ENCODE measurements around the gene ABCG1. TPM values are rescaled to one million over a fixed set of nuclear protein-coding genes. Genes with fewer than 3 reads are reported as not detected.
"Not testable (repeated sequence)": the region's sequence is repeated elsewhere in the genome, so short reads cannot be mapped to it uniquely, and the experiment has no call there.

ABCG1 gene
- polyA plus RNA-seq: 10 to 100 TPM in 2 of 3 donors, 1 to 10 TPM in 1; 3.4 to 11.2 (median 10.9) TPM

DNA sequence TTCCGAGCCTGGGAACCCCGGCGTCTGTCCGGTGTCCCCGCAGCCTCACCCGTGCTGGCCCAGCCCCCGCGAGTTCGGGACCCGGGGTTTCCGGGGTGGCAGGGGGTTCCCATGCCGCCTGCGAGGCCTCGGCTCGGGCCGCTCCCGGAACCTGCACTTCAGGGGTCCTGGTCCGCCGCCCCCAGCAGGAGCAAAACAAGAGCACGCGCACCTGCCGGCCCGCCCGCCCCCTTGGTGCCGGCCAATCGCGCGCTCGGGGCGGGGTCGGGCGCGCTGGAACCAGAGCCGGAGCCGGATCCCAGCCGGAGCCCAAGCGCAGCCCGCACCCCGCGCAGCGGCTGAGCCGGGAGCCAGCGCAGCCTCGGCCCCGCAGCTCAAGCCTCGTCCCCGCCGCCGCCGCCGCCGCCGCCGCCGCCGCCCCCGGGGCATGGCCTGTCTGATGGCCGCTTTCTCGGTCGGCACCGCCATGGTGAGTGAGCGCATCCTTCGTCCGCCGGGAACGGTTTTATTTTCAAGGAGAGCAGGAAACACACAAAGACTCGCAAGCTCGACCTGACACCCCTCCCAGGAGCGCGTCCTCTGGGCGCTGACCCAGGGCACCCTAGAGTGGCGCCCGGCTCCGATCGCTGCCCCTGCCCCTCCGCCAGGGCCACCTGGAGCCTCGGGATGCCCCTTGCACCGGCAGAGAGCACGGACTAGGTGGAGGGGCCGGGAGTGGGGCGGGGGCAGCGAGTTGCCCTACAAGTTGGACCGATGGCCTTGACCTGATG, at the start of gene ABCG1:
ABCG1 (plus strand) TSS at position 305 of the 770 bp plus-strand sequence; CDS start at position 428, 123 bp downstream.
- H3K27ac ChIP-seq (ENCODE audit: low read depth, low read length): no peak within 1 kb of the TSS
- 0 to 1% (median 0%) methylated on average over 74 to 83 of the region's 83 CpGs for WGBS, 3 donors

DNA sequence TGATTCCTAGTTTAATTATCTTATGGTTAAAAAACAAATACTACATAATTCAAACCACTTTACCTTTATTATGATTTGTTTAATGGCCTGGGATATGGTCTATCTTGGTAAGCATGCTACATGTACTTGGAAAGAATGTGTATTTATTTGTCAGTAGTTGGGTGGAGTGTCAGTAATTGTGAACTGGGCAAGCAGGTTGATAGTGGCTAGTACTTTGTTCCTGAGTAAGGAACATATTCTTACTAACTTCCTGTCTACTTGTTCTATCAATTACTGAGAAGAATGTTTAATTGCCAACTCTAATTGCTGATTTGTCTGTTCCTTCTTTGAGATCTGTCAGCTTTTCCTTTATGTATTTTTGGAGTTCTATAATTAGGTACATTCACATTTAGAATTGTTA, 49.2 kb upstream of the ABCG1 start:
- no peak overlapping the region for H3K27ac ChIP-seq (ENCODE audit: low read depth, low read length)

DNA sequence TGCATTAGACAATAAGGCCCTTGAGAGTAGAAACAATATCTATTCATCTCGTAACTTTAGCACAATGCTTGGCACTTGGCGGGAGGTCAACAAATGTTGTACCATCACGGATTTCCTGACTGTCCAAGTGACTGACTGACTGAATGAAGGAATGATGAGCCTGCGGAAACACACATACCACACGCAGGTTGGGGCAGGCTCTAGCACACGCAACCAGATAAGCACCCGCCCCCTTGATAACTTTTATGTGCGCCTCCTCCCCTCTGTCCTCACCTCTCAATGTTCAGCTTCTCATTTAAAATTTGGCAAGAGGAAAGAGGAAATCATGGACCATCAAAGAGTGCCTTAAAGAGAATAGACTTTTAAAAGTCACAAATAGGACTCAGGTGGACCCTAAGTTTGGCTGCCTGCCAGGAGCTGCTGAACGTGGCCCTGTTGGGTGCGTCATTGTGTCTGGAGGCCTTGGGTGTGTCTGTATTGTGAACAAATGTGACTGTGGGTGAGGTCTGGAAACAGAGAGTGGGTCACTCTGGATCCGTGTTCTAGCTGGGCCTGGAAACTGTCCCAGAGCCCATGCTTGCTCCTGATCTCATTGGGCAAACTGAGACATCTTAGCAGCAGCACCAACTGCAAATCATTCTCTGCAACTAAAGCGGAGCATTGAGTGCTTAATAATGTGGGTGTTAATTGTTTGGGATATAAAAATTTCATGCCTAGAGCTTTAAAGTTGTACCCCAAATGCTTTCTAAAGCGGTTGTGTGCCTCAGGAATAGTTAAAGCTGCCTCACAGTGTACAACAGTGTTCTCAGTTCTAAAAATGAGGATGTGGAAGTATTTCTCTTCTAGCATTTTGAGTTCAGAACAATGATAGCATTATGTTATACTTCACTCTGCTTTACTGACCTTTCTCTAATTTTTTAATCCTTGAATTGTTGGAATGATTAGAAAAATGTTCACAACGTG, 47.6 kb upstream of the ABCG1 start:
- 66 to 77% (median 76%) methylated on average over 14 of the region's 14 CpGs for WGBS, 3 donors
- no peak overlapping the region for H3K27ac ChIP-seq (ENCODE audit: low read depth, low read length)

DNA sequence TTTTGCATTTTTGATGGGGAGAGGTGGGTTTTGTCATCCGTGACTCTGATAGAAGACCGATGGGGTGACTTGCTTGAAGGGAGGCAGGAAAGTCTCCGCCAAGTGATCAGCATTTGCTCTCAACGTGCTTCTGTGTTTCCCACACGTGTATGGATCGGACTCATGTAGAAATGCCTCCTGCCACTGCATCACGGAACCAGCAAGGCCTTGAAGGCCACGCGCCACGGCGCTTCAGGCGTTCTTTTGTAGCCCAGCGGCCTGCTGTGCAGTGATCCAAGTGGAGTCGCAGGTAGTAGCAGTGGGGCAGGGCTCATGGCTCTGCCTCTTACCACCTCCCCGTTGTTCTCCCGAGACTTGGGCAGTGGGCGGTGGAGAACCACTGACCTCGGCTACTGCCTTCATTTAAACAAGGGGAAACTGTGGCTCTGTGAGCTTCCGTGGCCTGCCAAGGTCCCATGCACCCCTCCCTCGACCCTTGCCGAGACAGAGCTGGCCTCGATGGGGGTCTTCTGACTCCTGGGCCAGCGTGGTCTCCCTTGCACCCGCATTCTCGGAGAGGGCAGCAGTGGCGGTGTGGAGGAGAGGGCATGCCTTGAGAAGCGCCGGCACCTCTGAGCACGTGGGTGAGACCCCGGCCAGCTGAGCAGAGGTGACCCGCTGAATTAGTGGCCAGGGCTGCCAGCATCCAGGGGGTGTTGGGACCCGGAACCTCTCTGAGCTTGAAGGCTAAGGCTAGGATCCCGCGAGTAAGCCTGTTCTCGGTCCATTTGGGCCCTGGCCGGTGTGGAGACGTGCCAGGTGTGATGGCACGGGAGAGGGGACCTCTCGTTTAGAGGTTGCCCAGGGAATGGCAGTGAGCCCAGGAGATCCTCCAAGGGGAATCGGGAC, 46.1 kb upstream of the ABCG1 start:
- no peak overlapping the region for H3K27ac ChIP-seq (ENCODE audit: low read depth, low read length)
- 89 to 92% (median 91%) methylated on average over 40 of the region's 40 CpGs for WGBS, 3 donors

DNA sequence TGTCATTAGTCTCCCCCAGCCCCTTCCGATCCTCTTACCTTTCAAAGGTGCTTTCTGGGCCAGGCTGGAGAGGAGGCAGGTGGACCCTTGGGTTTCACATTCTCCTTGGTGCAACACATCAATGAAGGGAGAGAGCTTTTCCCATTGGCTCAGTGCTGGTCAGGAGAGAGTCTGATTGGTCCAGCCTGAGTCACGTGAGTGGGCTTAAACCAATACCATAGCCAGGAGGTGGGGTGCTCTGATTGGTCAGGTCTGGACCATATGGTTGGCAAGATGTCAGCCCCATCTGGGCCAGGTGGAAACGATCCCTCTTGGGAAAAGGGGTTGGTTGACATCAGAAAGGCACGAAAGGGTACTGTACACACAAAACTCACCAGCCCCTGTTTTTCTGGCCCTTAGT, 44.8 kb upstream of the ABCG1 start:
- H3K27ac ChIP-seq (ENCODE audit: low read depth, low read length): no peak overlapping the region
- 77 to 90% (median 89%) methylated on average over 4 of the region's 4 CpGs for WGBS, 3 donors

DNA sequence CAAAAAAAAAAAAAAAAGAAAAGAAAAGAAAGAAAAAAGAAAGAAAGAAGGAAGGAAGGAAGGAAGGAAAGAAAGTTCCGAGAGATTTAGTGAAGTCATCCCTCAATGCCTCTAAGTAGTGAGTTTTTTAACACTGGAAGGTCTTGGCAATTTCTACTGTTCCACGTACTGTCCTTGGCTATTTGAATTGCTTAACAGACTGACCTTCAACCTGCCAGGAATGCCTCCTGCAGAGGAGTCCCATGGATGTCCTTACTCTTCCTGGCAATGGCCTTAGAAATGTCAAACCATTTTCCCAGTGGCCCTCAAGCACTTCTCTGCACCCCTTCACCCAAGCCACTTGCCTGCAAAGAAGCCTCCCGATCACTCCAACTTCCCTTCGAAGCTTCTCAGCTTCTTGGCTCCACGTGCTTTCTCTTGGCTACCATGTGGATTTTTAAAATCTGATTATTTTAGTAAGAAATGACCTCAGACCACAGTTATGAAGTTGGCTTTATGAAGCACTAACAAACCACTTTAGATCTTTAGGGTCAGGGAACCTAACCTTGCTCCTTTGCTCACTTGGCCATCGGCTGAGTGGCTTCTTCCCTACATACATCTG, 43.7 kb upstream of the ABCG1 start:
- no peak overlapping the region for H3K27ac ChIP-seq (ENCODE audit: low read depth, low read length)
- WGBS, 3 donors: 64 to 78% (median 73%) methylated on average over 6 of the region's 6 CpGs

DNA sequence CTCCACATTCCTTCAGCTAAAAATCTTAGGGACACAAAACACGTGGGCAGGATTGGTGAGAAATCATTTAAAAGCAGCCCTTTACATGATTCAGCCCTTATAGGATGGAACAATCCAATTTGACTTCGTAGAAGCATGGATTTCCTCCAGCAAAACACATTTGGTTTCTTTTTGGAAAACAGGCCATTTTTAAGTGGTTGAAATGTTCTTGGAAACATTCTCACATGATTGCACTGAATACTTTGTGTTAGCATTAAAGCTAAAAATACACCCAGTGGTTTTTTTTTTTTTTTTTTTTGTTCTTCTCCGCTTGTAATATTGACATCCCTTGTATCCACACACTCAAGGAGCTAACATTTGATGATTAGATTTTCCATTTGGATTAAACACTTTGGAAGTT, 42.1 kb upstream of the ABCG1 start:
- H3K27ac ChIP-seq (ENCODE audit: low read depth, low read length): no peak overlapping the region
- 50 to 56% (median 55%) methylated on average over 3 of the region's 3 CpGs for WGBS, 3 donors

DNA sequence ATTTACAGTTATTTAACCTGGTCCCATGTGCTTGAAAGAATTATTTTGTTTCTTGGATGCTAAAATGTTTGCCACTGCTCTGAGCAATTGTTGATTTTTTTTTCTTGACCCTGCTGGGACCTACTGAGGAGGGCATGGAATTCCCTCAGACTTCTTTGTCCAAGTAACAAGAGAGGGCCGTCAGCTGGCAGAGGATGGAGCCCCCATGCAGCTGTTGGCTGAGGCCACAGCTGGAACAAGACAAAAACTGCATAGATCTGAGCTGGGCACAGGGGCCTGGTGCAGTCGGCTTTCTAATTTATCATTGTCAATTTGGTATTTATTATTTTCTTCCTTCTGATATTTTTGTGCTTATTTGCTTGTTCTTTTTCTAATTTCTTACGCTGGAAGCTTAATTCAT, 39.6 kb upstream of the ABCG1 start:
- WGBS, 3 donors: 65 to 81% (median 72%) methylated on average over 3 of the region's 3 CpGs
- H3K27ac ChIP-seq (ENCODE audit: low read depth, low read length): no peak overlapping the region

DNA sequence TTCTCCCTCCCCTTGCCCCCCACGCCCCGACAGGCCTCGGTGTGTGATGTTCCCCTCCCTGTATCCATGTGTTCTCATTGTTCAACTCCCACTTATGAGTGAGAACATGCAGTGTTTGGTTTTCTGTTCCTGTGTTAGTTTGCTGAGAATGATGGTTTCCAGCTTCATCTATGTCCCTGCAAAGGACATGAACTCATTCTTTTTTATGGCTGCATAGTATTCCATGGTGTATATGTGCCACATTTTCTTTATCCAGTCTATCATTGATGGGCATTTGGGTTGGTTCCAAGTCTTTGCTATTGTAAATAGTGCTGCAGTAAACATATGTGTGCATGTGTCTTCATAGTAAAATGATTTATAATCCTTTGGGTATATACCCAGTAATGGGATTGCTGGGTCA, 38.9 kb upstream of the ABCG1 start:
- H3K27ac ChIP-seq (ENCODE audit: low read depth, low read length): not testable (repeated sequence)
- WGBS, 3 donors: 85 to 92% (median 85%) methylated on average over 3 of the region's 3 CpGs

DNA sequence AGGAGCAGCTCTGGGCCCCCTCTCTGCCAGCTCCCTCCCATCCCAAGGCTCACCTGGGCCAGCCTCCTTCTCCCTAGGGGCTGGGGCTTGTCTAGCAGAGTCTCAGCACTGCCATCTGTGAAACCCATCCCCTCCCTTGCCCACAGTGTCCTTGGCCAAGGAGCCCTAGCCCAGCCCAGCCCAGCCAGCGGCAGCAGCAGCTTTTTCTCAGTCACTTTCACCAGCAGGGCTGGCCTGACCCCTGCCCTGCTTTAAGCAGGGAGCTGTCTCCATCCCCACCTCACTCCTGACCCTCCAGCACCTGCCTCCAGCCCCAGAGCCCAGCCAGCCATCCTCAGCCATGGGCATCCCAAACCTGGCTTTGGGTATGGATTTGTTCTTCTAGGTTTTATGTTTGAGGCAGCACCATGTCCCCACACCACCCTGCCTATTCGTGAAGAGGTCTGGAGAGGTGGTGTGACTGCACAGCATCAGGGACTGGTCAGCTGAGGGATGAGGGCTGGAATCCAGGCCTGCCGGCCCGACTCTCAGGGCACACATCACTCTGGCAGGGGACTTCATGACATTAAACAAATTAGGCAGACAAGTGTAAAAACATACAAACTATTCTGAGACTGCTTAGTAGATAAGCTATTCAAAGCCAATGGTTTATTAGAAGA, 36.1 kb upstream of the ABCG1 start:
- no peak overlapping the region for H3K27ac ChIP-seq (ENCODE audit: low read depth, low read length)
- WGBS, 3 donors: 62 to 78% (median 77%) methylated on average over 4 of the region's 4 CpGs

DNA sequence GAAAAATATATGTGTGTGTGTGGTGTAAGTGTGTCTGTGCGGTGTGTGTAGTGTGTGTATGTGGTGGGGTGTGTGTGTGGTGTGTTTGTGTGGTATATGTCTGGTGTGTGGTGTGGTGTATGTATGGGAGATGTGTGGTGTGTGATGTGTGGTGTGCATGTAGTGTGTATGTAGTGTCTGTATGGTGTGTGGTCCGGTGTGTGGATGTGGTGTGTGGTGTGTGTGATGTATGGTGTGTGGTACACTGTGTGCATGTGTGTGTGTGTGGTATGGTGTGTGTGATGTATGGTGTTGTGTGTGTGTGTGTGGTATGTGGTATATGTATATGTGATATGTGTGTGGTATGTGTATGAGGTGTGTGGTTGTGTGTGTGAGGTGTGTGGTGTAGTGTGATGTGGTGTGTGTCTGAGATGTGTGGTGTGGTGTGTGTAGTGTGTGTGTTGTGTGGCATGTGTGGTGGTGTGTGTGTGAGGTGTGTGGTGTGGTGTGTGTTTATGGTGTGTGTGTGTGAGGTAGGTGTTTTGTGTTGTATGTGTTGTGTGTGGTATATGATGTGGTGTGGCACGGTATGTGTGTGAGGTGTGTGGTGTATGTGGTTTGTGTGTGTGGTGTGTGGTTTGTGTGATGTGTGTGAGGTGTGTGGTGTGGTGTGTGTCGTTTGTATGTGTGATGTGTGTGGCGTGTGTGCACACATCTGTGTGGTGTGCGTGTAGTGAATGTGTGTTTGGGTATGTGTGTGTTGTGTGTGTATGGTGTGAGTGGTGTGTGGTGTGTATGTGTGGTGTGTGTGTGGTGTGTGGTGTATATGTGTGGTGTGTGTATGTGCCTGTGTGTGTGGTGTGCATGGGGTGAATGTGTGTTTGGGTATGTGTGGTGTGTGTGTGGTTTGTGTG, 35.3 kb upstream of the ABCG1 start:
- 94 to 97% (median 96%) methylated on average over 6 of the region's 6 CpGs for WGBS, 3 donors
- H3K27ac ChIP-seq (ENCODE audit: low read depth, low read length): no peak overlapping the region

DNA sequence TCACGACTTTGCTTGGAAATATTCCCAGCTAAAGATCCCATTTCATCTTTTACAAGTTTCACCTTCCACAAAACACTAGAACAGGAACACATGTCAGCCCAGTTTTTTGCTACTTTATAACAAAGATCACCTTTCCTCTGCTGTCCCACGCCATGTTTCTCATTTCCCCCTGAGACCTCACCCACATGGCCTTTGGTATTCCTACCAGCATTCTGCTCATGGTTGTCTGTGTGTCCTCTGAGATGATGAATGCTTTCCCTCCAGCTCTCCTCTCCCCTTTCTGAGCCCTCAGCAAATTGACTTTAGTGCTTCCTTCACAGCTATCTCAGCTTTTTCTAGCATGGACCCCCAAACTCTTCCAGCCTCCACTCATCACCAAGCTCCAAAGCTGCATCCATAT, 32.3 kb upstream of the ABCG1 start:
- WGBS, 3 donors: 64 to 75% (median 71%) methylated on average over 2 of the region's 2 CpGs
- H3K27ac ChIP-seq (ENCODE audit: low read depth, low read length): no peak overlapping the region

DNA sequence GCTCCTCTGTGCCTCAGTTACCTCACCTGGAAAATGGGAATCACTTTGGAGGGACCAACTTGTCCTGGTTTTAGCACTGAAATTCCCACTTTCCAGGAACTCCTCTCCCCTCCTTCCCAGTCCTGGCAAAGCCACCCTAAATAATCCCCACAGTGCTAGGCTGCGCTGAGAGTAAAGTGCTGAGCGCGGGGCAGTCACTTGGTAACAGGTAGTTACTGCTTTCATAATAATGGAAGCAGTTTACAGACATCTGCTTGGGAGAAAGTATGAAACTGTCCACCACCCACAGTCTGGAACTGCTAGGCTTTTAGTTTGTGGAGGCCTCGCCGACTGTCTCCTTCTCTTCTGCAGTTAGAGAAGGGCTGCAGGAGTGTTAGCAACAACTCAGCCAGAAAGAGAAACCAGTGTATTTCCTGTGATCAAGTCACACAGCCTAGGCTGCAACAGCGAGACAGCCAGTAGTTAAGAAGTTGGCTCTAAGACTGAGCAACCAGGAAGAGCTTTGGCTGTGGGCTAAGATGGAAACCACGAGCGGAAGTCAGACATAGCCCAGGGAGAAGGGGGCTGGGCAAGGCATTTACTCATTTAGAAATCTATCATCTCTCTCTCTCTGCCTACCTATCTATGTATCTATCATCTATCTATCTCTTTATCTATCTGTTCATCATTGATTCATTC, 30.8 kb upstream of the ABCG1 start:
- no peak overlapping the region for H3K27ac ChIP-seq (ENCODE audit: low read depth, low read length)
- 37 to 67% (median 40%) methylated on average over 8 of the region's 8 CpGs for WGBS, 3 donors

DNA sequence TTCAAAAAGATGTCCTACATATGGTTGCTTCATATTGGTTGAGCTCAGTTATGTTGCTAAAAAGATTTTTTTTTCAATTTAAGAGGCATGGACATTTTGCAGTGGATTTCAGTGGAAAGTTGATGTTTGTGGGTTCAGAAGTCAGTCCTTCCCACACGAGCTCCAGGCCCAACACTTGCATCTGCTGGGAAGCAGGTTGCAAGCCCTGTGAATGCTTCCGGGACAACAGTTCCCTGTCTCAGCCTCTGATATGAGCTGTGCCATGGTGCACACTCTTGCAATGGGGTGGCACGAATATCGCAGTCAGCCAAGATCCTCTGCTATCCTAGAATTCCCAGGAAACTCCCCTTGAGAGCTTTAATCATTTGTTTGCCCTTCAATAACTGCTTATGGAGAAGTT, 30.3 kb upstream of the ABCG1 start:
- H3K27ac ChIP-seq (ENCODE audit: low read depth, low read length): no peak overlapping the region
- 71 to 83% (median 75%) methylated on average over 4 of the region's 4 CpGs for WGBS, 3 donors

DNA sequence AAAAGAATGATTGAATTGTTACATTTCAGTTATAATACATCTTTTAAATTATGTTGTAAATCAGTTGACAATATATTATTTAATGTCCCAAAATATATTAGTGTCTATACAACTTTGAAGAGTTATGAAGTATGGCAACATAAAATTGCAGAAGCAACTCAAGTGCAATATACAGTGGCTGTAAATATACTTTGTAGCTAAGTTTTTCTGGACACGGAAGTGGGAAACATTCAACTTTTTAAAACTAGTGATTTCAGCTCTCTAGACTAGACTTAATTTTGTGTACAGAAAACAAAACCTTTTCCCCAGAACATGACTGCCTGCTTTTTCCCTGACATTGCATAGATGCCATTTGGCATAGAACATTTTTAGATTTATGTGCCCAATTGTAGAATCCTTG, 29.5 kb upstream of the ABCG1 start:
- 46 to 59% (median 54%) methylated on average over 1 of the region's 1 CpG for WGBS, 3 donors
- H3K27ac ChIP-seq (ENCODE audit: low read depth, low read length): no peak overlapping the region

DNA sequence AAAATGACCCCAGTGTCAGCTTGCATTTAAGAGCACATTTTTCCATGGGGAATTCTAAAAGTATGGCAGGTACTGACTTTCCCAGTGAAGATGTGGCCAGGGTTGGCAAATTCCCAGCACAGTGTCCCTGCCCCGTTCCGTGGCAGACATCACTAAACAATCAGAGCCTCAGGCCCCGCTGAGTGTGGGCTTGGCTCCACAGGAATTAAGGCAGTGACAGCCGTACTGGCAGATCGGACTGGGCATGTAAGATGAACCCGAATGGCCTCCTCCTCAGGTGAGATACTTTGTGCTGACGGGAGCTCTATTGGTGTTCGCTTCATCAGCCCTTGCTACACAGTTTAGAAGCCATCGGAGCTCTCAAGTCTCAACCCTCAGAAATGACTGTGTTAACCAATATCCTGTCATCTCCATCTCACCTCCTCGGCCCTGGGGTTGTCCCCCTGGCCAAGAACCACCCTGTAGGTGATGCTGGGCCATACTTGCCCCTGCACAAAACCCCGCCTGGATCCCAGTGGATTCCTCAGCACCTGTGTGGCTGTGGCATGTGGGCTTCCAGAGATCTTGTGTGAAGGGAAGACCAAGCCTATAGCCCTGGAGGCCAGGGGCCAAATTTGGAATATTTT, 29.0 kb upstream of the ABCG1 start:
- H3K27ac ChIP-seq (ENCODE audit: low read depth, low read length): no peak overlapping the region
- WGBS, 3 donors: 77 to 85% (median 84%) methylated on average over 11 of the region's 11 CpGs
